Mesenchymal stem cell (in vitro differentiated cells and primary cell): ENCODE results near the gene ZNF319.

ENCODE experiments used
- DNase-seq: peaks from one replicate; pipeline ENCODE4 v3.0.0-alpha.2; 2013
- H2AFZ ChIP-seq: one replicate; pipeline ENCODE4 v1.6.1; 2013; ENCODE audit warnings: low read depth, mild to moderate bottlenecking, control low read depth, inconsistent platforms, low read length, moderate library complexity
- H2AK5ac ChIP-seq: 2 replicates; pipeline ENCODE4 v1.6.1; 2013; ENCODE audit warnings: low read length, moderate library complexity, mild to moderate bottlenecking, inconsistent platforms; ENCODE audit not compliant: severe bottlenecking
- H2BK120ac ChIP-seq: one replicate; pipeline ENCODE4 v1.6.1; 2013; ENCODE audit warnings: low read depth, mild to moderate bottlenecking, inconsistent platforms, low read length, moderate library complexity
- H2BK12ac ChIP-seq, 2 experiments: one replicate each; pipeline ENCODE4 v1.6.1; 2013; ENCODE audit warnings: inconsistent platforms in 2 of 2, low read length in 2 of 2, mild to moderate bottlenecking in 2 of 2, moderate library complexity in 2 of 2, control low read depth in 1 of 2
- H2BK15ac ChIP-seq: one replicate; pipeline ENCODE4 v1.6.1; 2013; ENCODE audit warnings: mild to moderate bottlenecking, low read depth, inconsistent platforms; ENCODE audit not compliant: poor library complexity, severe bottlenecking
- H2BK5ac ChIP-seq: 2 replicates; pipeline ENCODE4 v1.6.1; 2013; ENCODE audit warnings: low read depth, mild to moderate bottlenecking, low read length, control low read depth, inconsistent platforms; ENCODE audit not compliant: poor library complexity, severe bottlenecking
- H3K14ac ChIP-seq, 2 experiments: one replicate each; pipeline ENCODE4 v1.6.1; 2013; ENCODE audit warnings: inconsistent platforms in 2 of 2, low read length in 2 of 2, control low read depth in 1 of 2, mild to moderate bottlenecking in 1 of 2, moderate library complexity in 1 of 2
- H3K18ac ChIP-seq, 2 experiments: one replicate each; pipeline ENCODE4 v1.6.1; 2013; ENCODE audit warnings: inconsistent platforms in 2 of 2, low read length in 2 of 2, control low read depth in 1 of 2, low read depth in 1 of 2, mild to moderate bottlenecking in 1 of 2
- H3K23ac ChIP-seq, 2 experiments: one replicate each; pipeline ENCODE4 v1.6.1; 2013; ENCODE audit warnings: inconsistent platforms in 2 of 2, low read length in 2 of 2, mild to moderate bottlenecking in 2 of 2, moderate library complexity in 2 of 2, control low read depth in 1 of 2
- H3K27ac ChIP-seq: 2 replicates; pipeline ENCODE4 v1.5.1; 2013; ENCODE audit warnings: mild to moderate bottlenecking, moderate library complexity, low read length, control low read depth, inconsistent platforms; ENCODE audit not compliant: poor library complexity, severe bottlenecking
- H3K27me3 ChIP-seq, 2 experiments: 2 replicates each; pipeline versions ENCODE4 v1.6.1 to v1.7.0; 2013; ENCODE audit warnings: low read length in 2 of 2, mild to moderate bottlenecking in 2 of 2, moderate library complexity in 2 of 2, control low read depth in 1 of 2, inconsistent platforms in 1 of 2; ENCODE audit not compliant: control insufficient read depth in 1 of 2, insufficient read depth in 1 of 2
- H3K36me3 ChIP-seq, 2 experiments: 2 replicates each; pipeline versions ENCODE4 v1.6.1 to v1.7.0; 2013; ENCODE audit warnings: low read length in 2 of 2, control low read depth in 1 of 2, inconsistent platforms in 1 of 2, low read depth in 1 of 2, mild to moderate bottlenecking in 1 of 2; ENCODE audit not compliant: insufficient read depth in 2 of 2, control insufficient read depth in 1 of 2
- H3K4ac ChIP-seq, 2 experiments: one replicate each; pipeline ENCODE4 v1.6.1; 2013; ENCODE audit warnings: inconsistent platforms in 2 of 2, low read length in 2 of 2, mild to moderate bottlenecking in 2 of 2, moderate library complexity in 2 of 2, control low read depth in 1 of 2, low read depth in 1 of 2
- H3K4me1 ChIP-seq: 2 replicates; pipeline ENCODE4 v1.6.1; 2013; ENCODE audit warnings: low read depth, low read length, control low read depth; ENCODE audit not compliant: control insufficient read depth, insufficient read depth
- H3K4me2 ChIP-seq: 2 replicates; pipeline ENCODE4 v1.6.1; 2013; ENCODE audit warnings: low read length, mild to moderate bottlenecking, inconsistent platforms; ENCODE audit not compliant: poor library complexity, severe bottlenecking
- H3K4me3 ChIP-seq, 2 experiments: 2 replicates each; pipeline versions ENCODE4 v1.5.1 to v1.7.0; 2013; ENCODE audit warnings: low read length in 2 of 2, mild to moderate bottlenecking in 2 of 2, control low read depth in 1 of 2, low read depth in 1 of 2; ENCODE audit not compliant: insufficient read depth in 1 of 2
- H3K79me1 ChIP-seq: replicated peaks from 2 replicates; pipeline ENCODE4 v1.6.1; 2013; ENCODE audit warnings: mild to moderate bottlenecking, control low read depth, low read length, inconsistent platforms; ENCODE audit not compliant: poor library complexity, severe bottlenecking
- H3K9ac ChIP-seq: 2 replicates; pipeline ENCODE4 v1.7.0; 2013; ENCODE audit warnings: mild to moderate bottlenecking, low read length, moderate library complexity
- H3K9me3 ChIP-seq: 2 replicates; pipeline ENCODE4 v1.7.0; 2013; ENCODE audit warnings: mild to moderate bottlenecking, low read length; ENCODE audit not compliant: control insufficient read depth
- H4K8ac ChIP-seq: one replicate; pipeline ENCODE4 v1.6.1; 2013; ENCODE audit warnings: inconsistent platforms, mild to moderate bottlenecking, low read length, moderate library complexity
- H4K91ac ChIP-seq: one replicate; pipeline ENCODE4 v1.6.1; 2013; ENCODE audit warnings: mild to moderate bottlenecking, low read length, inconsistent platforms
- WGBS: methylation state at CpG from one replicate; pipeline ENCODE4 v1.1.7; 2013; ENCODE audit warnings: mixed read lengths; 5-methylcytosine and 5-hydroxymethylcytosine counted together

The ZNF319 gene

DNA sequence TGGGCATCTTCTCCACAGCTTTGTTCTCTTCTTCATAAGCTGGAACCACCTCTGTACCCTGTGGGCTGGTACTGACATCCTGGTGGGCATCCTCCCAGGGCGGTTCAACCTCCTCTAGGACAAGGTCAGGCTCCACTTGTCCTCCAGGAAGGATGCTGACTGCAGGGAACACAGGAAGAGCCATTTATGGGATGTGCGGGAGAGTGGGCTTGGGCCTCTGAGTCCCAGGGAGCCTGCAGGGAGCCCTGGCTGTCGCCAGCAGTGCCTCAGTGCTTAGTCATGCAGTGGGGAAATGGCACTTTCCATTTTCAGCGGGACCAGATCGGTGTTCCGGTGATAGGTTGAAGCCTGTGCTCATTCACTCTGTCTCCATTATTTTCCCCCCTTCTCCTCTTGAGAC is 50.1 kb downstream of the ZNF319 start:
- H3K27me3 ChIP-seq, result peaks cover 52 to 95% of the 10 kb centered on the region in 2 experiments
- H3K4me2 ChIP-seq, result no peak overlapping the region
- no peak for DNase-seq
- no peak overlapping the region for H2BK120ac ChIP-seq
- H3K27ac ChIP-seq, result no peak overlapping the region
- H3K4ac ChIP-seq, result no peak overlapping the region
- no peak overlapping the region for H3K14ac ChIP-seq
- WGBS, result 46% methylated on average over 6 of the region's 6 CpGs
- H3K18ac ChIP-seq, result no peak overlapping the region
- no peak overlapping the region for H3K4me3 ChIP-seq
- H3K23ac ChIP-seq, result no peak overlapping the region
- H2BK15ac ChIP-seq, result no peak overlapping the region
- no peaks in the 10 kb centered on the region for H3K36me3 ChIP-seq
- peaks cover 3% of the 10 kb centered on the region for H3K9me3 ChIP-seq
- H4K91ac ChIP-seq, result no peak overlapping the region
- H2AK5ac ChIP-seq, result no peak overlapping the region
- H4K8ac ChIP-seq, result no peak overlapping the region
- no peak overlapping the region for H2BK12ac ChIP-seq
- no peak overlapping the region for H3K9ac ChIP-seq
- H3K79me1 ChIP-seq, result no peaks in the 10 kb centered on the region
- no peaks in the 10 kb centered on the region for H3K4me1 ChIP-seq
- H2BK5ac ChIP-seq, result no peak overlapping the region
- no peak overlapping the region for H2AFZ ChIP-seq

DNA sequence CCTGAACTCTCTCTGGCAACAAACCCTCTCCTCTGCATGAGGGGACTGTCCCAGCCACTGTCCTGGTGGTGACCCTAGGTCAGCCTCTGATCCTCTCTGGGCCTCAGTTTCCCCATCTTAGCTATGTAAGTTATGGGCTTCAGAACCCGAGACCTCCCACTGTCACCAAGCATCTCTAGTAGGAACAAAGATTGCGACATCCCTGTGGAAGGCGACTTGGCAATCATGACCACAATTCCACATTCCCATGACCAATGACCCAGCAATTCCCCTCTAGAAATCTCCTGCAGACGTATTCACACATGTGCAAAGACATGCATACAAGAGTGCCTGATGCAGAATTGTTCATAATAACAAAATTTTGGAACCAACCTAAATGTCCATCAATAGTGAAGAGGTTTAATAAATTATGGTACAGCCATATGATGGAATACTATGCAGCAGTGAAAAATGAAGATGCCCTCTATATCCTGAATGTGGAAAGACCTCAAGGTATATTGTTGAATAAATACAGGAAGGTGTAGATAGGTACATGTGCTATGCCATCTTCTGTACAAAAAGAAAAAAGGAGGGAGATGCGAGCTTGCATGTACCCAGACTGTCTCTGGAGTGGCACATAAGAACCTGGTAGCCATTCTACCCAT is 50.8 kb downstream of the ZNF319 start:
- no peak overlapping the region for H3K9ac ChIP-seq

GRCh38 chr16:57949013-57949412 is 51.5 kb downstream of the ZNF319 start:
- no peak overlapping the region for H3K4me2 ChIP-seq
- H3K9ac ChIP-seq, result no peak overlapping the region
- H3K18ac ChIP-seq, result no peak overlapping the region
- H4K8ac ChIP-seq, result no peak overlapping the region
- no peak overlapping the region for H2BK12ac ChIP-seq
- peaks cover 49 to 95% of the 10 kb centered on the region in 2 experiments for H3K27me3 ChIP-seq
- no peak overlapping the region for H2BK5ac ChIP-seq
- H3K23ac ChIP-seq, result no peak overlapping the region
- no peaks in the 10 kb centered on the region for H3K4me1 ChIP-seq
- H3K14ac ChIP-seq, result no peak overlapping the region
- no peak overlapping the region for H3K4me3 ChIP-seq
- H4K91ac ChIP-seq, result no peak overlapping the region
- no peaks in the 10 kb centered on the region for H3K36me3 ChIP-seq
- H2AFZ ChIP-seq, result no peak overlapping the region
- peaks cover 3% of the 10 kb centered on the region for H3K9me3 ChIP-seq
- no peak overlapping the region for H2BK120ac ChIP-seq
- 33% methylated on average over 2 of the region's 2 CpGs for WGBS
- H3K79me1 ChIP-seq, result no peaks in the 10 kb centered on the region
- H2AK5ac ChIP-seq, result no peak overlapping the region
- H3K27ac ChIP-seq, result no peak overlapping the region
- no peak for DNase-seq
- H3K4ac ChIP-seq, result no peak overlapping the region
- H2BK15ac ChIP-seq, result no peak overlapping the region

More for the DNA sequence above, 50.8 kb downstream of the ZNF319 start:
- H3K4ac ChIP-seq, result no peak overlapping the region
- no peak overlapping the region for H4K91ac ChIP-seq
- H2AK5ac ChIP-seq, result no peak overlapping the region
- H3K14ac ChIP-seq, result no peak overlapping the region
- no peak overlapping the region for H4K8ac ChIP-seq
- H3K23ac ChIP-seq, result no peak overlapping the region
- H2BK12ac ChIP-seq, result no peak overlapping the region
- H2BK15ac ChIP-seq, result no peak overlapping the region
- no peaks in the 10 kb centered on the region for H3K4me1 ChIP-seq
- no peak overlapping the region for H3K4me2 ChIP-seq
- DNase-seq, result no peak
- no peaks in the 10 kb centered on the region for H3K79me1 ChIP-seq
- 82% methylated on average over 5 of the region's 5 CpGs for WGBS
- no peak overlapping the region for H2AFZ ChIP-seq
- no peak overlapping the region for H2BK5ac ChIP-seq
- peaks cover 3% of the 10 kb centered on the region for H3K9me3 ChIP-seq
- H3K36me3 ChIP-seq, result no peaks in the 10 kb centered on the region
- no peak overlapping the region for H3K4me3 ChIP-seq
- no peak overlapping the region for H3K27ac ChIP-seq
- no peak overlapping the region for H2BK120ac ChIP-seq
- no peak overlapping the region for H3K18ac ChIP-seq
- H3K27me3 ChIP-seq, result peaks cover 49 to 96% of the 10 kb centered on the region in 2 experiments

GRCh38 chr16:57948027-57948426 is 52.4 kb downstream of the ZNF319 start:
- Histone ChIP-seq H3K9me3 (peaks cover 3% of the 10 kb centered on the region), H2BK120ac (no peak overlapping the region), H3K23ac (no peak overlapping the region), H2BK12ac (no peak overlapping the region), H3K27me3 (peaks cover 49 to 96% of the 10 kb centered on the region in 2 experiments), H2BK15ac (no peak overlapping the region), H2AFZ (no peak overlapping the region), H4K91ac (no peak overlapping the region), H3K4ac (no peak overlapping the region), H3K14ac (no peak overlapping the region), H3K79me1 (no peaks in the 10 kb centered on the region), H3K4me1 (no peaks in the 10 kb centered on the region), H3K18ac (no peak overlapping the region), H4K8ac (no peak overlapping the region), H3K27ac (no peak overlapping the region), H3K4me2 (no peak overlapping the region), H3K4me3 (no peak overlapping the region), H2BK5ac (no peak overlapping the region), H3K9ac (no peak overlapping the region), H3K36me3 (no peaks in the 10 kb centered on the region), H2AK5ac (no peak overlapping the region)
- 84% methylated on average over 4 of the region's 5 CpGs for WGBS
- DNase-seq, result no peak
